GM23338 (cell line): ENCODE measurements around the gene KRTAP19-8. TPM values are rescaled to one million over a fixed set of nuclear protein-coding genes. Genes with fewer than 3 reads are reported as not detected.

Source experiments
- ATAC-seq: fragments of 200-7000 bp; cut with Tn5 transposase; 3 replicates; pipeline ENCODE4 v1.9.1; 2020
- DNase-seq: peaks from one replicate; pipeline ENCODE4 v3.0.0-alpha.2; 2015; ENCODE audit warnings: low spot score
- H2AFZ ChIP-seq: fragments of 200-600 bp; sonication (generic); 2 replicates; pipeline ENCODE4 v1.8.0; 2016; ENCODE audit warnings: antibody characterized with exemption, mild to moderate bottlenecking, moderate library complexity
- H3F3A ChIP-seq: fragments of 200-600 bp; sonication (generic); replicated peaks from 2 replicates; pipeline ENCODE4 v1.8.0; 2017; ENCODE audit warnings: antibody characterized with exemption, mixed run types, low read depth
- H3K27ac ChIP-seq: fragments of 200-600 bp; sonication (generic); 2 replicates; pipeline ENCODE4 v1.6.1; 2016; ENCODE audit warnings: low read depth
- H3K27me3 ChIP-seq: fragments of 200-600 bp; sonication (generic); 2 replicates; pipeline ENCODE4 v1.8.0; 2016; ENCODE audit warnings: mild to moderate bottlenecking, mixed run types, moderate library complexity; ENCODE audit not compliant: insufficient read depth
- H3K36me3 ChIP-seq: fragments of 200-600 bp; sonication (generic); 2 replicates; pipeline ENCODE4 v1.8.0; 2016; ENCODE audit warnings: mild to moderate bottlenecking; ENCODE audit not compliant: insufficient read depth
- H3K4me1 ChIP-seq: fragments of 200-600 bp; sonication (generic); 2 replicates; pipeline ENCODE4 v1.8.0; 2016; ENCODE audit warnings: mild to moderate bottlenecking, moderate library complexity; ENCODE audit not compliant: insufficient read depth
- H3K4me2 ChIP-seq: fragments of 200-600 bp; sonication (generic); 2 replicates; pipeline ENCODE4 v1.7.1; 2017; ENCODE audit warnings: mixed run types
- H3K4me3 ChIP-seq: fragments of 200-600 bp; sonication (generic); 2 replicates; pipeline ENCODE4 v1.6.1; 2016; ENCODE audit warnings: mixed run types
- H3K79me2 ChIP-seq: fragments of 200-600 bp; sonication (generic); replicated peaks from 2 replicates; pipeline ENCODE4 v1.8.0; 2017; ENCODE audit warnings: mild to moderate bottlenecking; ENCODE audit not compliant: insufficient read depth
- H3K9me2 ChIP-seq: fragments of 200-600 bp; sonication (generic); 2 replicates; pipeline ENCODE4 v1.8.0; 2017; ENCODE audit not compliant: insufficient read depth
- H4K20me1 ChIP-seq: fragments of 200-600 bp; sonication (generic); replicated peaks from 2 replicates; pipeline ENCODE4 v1.8.0; 2017; ENCODE audit warnings: mild to moderate bottlenecking; ENCODE audit not compliant: insufficient read depth
- H3K27ac Mint-ChIP-seq: 2 replicates; pipeline ENCODE4 v1.8.0; 2020; ENCODE audit warnings: inconsistent platforms, mild to moderate bottlenecking, moderate library complexity, mixed read lengths
- H3K27me3 Mint-ChIP-seq: 3 replicates; pipeline ENCODE4 v1.8.0; 2022; ENCODE audit warnings: low read depth, mild to moderate bottlenecking, moderate library complexity, mixed read lengths, inconsistent platforms; ENCODE audit not compliant: insufficient read depth, poor library complexity
- H3K36me3 Mint-ChIP-seq: 3 replicates; pipeline ENCODE4 v1.8.0; 2021; ENCODE audit warnings: low read depth, mild to moderate bottlenecking, inconsistent platforms, moderate library complexity, mixed read lengths
- H3K4me1 Mint-ChIP-seq: 3 replicates; pipeline ENCODE4 v1.8.0; 2020; ENCODE audit warnings: mild to moderate bottlenecking, inconsistent platforms, mixed read lengths
- H3K4me3 Mint-ChIP-seq: 3 replicates; pipeline ENCODE4 v1.8.0; 2021; ENCODE audit warnings: moderate library complexity, mild to moderate bottlenecking, inconsistent platforms, mixed read lengths
- H3K9me3 Mint-ChIP-seq: 3 replicates; pipeline ENCODE4 v1.8.0; 2020; ENCODE audit warnings: moderate library complexity, mild to moderate bottlenecking, inconsistent platforms, mixed read lengths
- EZH2phosphoT487 ChIP-seq: fragments of 200-600 bp; sonication (generic); IDR thresholded peaks from one replicate; pipeline ENCODE4 v1.8.1; 2018; ENCODE audit warnings: antibody characterized with exemption; ENCODE audit not compliant: unreplicated experiment
- JUNB ChIP-seq: IDR thresholded peaks from one replicate; pipeline ENCODE4 v1.6.1; 2016; ENCODE audit warnings: antibody characterized with exemption; ENCODE audit not compliant: unreplicated experiment
- NANOG ChIP-seq: IDR thresholded peaks from 2 replicates; pipeline ENCODE4 v1.6.1; 2016; ENCODE audit warnings: antibody characterized with exemption, borderline replicate concordance
- POLR2AphosphoS5 ChIP-seq: IDR thresholded peaks from 2 replicates; pipeline ENCODE4 v1.6.1; 2016; ENCODE audit warnings: antibody characterized with exemption, low read depth
- STAT1 ChIP-seq: IDR thresholded peaks from one replicate; pipeline ENCODE4 v1.6.1; 2016; ENCODE audit warnings: antibody characterized with exemption; ENCODE audit not compliant: unreplicated experiment
- ZNF331 ChIP-seq: fragments of 250-450 bp; sonication (Bioruptor Pico); IDR thresholded peaks from 2 replicates; pipeline ENCODE4 v1.5.0; 2020; ENCODE audit warnings: low read depth, mild to moderate bottlenecking, moderate library complexity
- polyA plus RNA-seq: library from polyadenylated mRNA; unstranded; fragments of >200 nt; fragmentation: Nextera tagmentation; extraction: Ambion mirVana; gene quantifications from 2 replicates; pipeline ENCODE4 v1.2.1, GENCODE V29; 2016
- total RNA-seq: library from RNA; depleted of rRNA; stranded (reverse); fragments of >200 nt; shearing (Covaris generic); gene quantifications from 2 replicates; pipeline ENCODE4 v1.2.3, GENCODE V29; 2014
- TF ChIP-seq, protein P1 (sequence below), 2 experiments: fragments of 200-600 bp in 1 of 2; sonication (generic) in 1 of 2; conservative IDR thresholded peaks; 2 replicates each; pipeline versions ENCODE4 v1.5.1 to v1.6.1; 2016 to 2017; ENCODE audit warnings: antibody characterized with exemption in 2 of 2, low read depth in 2 of 2, mild to moderate bottlenecking in 2 of 2, moderate library complexity in 1 of 2
- TF ChIP-seq, protein P2 (sequence below): IDR thresholded peaks from one replicate; pipeline ENCODE4 v1.6.1; 2018; ENCODE audit warnings: antibody characterized with exemption; ENCODE audit not compliant: unreplicated experiment
- TF ChIP-seq, protein P3 (sequence below): fragments of 250-450 bp; sonication (Bioruptor Pico); IDR thresholded peaks from 2 replicates; pipeline ENCODE4 v1.5.0; 2020; ENCODE audit warnings: mild to moderate bottlenecking, moderate library complexity

KRTAP19-8 gene
- total and polyA plus RNA-seq, 2 experiments from 2014 or later, result not detected

DNA sequence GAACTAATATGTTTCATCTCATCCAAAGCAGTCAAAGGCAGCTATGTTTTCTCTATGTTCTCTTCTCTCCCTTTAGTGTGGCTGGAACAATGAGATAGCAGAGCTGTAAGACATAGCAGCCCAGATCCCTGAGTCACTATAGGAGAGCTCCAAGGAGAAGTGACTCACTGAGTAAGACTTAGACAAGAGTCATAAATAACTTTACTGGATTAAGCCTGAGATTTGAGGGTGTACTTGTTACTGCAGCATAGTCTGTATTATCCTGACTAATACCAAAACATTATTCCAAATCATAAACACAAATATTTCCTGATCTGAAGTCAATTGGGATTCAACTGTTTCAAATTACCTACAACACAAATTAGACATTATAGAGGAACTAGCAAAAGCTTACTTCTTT lies 3.9 kb downstream of the KRTAP19-8 start:
- no peaks in the 10 kb centered on the region for H3K36me3 Mint-ChIP-seq
- TF ChIP-seq, protein P1, sequence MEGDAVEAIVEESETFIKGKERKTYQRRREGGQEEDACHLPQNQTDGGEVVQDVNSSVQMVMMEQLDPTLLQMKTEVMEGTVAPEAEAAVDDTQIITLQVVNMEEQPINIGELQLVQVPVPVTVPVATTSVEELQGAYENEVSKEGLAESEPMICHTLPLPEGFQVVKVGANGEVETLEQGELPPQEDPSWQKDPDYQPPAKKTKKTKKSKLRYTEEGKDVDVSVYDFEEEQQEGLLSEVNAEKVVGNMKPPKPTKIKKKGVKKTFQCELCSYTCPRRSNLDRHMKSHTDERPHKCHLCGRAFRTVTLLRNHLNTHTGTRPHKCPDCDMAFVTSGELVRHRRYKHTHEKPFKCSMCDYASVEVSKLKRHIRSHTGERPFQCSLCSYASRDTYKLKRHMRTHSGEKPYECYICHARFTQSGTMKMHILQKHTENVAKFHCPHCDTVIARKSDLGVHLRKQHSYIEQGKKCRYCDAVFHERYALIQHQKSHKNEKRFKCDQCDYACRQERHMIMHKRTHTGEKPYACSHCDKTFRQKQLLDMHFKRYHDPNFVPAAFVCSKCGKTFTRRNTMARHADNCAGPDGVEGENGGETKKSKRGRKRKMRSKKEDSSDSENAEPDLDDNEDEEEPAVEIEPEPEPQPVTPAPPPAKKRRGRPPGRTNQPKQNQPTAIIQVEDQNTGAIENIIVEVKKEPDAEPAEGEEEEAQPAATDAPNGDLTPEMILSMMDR (conservative IDR thresholded peaks at IDR 0.05; ENCODE audit: low read depth in 2 of 2), result no peak
- TF ChIP-seq, protein P2, sequence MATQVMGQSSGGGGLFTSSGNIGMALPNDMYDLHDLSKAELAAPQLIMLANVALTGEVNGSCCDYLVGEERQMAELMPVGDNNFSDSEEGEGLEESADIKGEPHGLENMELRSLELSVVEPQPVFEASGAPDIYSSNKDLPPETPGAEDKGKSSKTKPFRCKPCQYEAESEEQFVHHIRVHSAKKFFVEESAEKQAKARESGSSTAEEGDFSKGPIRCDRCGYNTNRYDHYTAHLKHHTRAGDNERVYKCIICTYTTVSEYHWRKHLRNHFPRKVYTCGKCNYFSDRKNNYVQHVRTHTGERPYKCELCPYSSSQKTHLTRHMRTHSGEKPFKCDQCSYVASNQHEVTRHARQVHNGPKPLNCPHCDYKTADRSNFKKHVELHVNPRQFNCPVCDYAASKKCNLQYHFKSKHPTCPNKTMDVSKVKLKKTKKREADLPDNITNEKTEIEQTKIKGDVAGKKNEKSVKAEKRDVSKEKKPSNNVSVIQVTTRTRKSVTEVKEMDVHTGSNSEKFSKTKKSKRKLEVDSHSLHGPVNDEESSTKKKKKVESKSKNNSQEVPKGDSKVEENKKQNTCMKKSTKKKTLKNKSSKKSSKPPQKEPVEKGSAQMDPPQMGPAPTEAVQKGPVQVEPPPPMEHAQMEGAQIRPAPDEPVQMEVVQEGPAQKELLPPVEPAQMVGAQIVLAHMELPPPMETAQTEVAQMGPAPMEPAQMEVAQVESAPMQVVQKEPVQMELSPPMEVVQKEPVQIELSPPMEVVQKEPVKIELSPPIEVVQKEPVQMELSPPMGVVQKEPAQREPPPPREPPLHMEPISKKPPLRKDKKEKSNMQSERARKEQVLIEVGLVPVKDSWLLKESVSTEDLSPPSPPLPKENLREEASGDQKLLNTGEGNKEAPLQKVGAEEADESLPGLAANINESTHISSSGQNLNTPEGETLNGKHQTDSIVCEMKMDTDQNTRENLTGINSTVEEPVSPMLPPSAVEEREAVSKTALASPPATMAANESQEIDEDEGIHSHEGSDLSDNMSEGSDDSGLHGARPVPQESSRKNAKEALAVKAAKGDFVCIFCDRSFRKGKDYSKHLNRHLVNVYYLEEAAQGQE, result no peak
- TF ChIP-seq, protein P3, sequence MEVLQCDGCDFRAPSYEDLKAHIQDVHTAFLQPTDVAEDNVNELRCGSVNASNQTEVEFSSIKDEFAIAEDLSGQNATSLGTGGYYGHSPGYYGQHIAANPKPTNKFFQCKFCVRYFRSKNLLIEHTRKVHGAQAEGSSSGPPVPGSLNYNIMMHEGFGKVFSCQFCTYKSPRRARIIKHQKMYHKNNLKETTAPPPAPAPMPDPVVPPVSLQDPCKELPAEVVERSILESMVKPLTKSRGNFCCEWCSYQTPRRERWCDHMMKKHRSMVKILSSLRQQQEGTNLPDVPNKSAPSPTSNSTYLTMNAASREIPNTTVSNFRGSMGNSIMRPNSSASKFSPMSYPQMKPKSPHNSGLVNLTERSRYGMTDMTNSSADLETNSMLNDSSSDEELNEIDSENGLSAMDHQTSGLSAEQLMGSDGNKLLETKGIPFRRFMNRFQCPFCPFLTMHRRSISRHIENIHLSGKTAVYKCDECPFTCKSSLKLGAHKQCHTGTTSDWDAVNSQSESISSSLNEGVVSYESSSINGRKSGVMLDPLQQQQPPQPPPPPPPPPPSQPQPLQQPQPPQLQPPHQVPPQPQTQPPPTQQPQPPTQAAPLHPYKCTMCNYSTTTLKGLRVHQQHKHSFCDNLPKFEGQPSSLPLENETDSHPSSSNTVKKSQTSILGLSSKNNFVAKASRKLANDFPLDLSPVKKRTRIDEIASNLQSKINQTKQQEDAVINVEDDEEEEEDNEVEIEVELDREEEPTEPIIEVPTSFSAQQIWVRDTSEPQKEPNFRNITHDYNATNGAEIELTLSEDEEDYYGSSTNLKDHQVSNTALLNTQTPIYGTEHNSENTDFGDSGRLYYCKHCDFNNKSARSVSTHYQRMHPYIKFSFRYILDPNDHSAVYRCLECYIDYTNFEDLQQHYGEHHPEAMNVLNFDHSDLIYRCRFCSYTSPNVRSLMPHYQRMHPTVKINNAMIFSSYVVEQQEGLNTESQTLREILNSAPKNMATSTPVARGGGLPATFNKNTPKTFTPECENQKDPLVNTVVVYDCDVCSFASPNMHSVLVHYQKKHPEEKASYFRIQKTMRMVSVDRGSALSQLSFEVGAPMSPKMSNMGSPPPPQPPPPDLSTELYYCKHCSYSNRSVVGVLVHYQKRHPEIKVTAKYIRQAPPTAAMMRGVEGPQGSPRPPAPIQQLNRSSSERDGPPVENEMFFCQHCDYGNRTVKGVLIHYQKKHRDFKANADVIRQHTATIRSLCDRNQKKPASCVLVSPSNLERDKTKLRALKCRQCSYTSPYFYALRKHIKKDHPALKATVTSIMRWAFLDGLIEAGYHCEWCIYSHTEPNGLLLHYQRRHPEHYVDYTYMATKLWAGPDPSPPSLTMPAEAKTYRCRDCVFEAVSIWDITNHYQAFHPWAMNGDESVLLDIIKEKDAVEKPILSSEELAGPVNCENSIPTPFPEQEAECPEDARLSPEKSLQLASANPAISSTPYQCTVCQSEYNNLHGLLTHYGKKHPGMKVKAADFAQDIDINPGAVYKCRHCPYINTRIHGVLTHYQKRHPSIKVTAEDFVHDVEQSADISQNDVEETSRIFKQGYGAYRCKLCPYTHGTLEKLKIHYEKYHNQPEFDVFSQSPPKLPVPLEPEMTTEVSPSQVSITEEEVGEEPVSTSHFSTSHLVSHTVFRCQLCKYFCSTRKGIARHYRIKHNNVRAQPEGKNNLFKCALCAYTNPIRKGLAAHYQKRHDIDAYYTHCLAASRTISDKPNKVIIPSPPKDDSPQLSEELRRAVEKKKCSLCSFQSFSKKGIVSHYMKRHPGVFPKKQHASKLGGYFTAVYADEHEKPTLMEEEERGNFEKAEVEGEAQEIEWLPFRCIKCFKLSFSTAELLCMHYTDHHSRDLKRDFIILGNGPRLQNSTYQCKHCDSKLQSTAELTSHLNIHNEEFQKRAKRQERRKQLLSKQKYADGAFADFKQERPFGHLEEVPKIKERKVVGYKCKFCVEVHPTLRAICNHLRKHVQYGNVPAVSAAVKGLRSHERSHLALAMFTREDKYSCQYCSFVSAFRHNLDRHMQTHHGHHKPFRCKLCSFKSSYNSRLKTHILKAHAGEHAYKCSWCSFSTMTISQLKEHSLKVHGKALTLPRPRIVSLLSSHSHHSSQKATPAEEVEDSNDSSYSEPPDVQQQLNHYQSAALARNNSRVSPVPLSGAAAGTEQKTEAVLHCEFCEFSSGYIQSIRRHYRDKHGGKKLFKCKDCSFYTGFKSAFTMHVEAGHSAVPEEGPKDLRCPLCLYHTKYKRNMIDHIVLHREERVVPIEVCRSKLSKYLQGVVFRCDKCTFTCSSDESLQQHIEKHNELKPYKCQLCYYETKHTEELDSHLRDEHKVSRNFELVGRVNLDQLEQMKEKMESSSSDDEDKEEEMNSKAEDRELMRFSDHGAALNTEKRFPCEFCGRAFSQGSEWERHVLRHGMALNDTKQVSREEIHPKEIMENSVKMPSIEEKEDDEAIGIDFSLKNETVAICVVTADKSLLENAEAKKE (CRISPR knock-in tag), result no peak
- TF ChIP-seq ZNF331 (CRISPR knock-in tag), result no peak
- no peak for TF ChIP-seq NANOG
- no peak for TF ChIP-seq STAT1
- TF ChIP-seq POLR2AphosphoS5, result no peak
- TF ChIP-seq EZH2phosphoT487, result no peak
- TF ChIP-seq JUNB, result no peak
- ATAC-seq, result no peak
- H3K4me3 ChIP-seq, result no peak overlapping the region
- no peak overlapping the region for H3K27ac Mint-ChIP-seq
- H3K9me2 ChIP-seq, result peaks cover 10% of the 10 kb centered on the region; the same call in 1 of the 2 replicates
- H3K27me3 Mint-ChIP-seq, result no peaks in the 10 kb centered on the region
- H4K20me1 ChIP-seq, result no peaks in the 10 kb centered on the region
- no peak overlapping the region for H3K27ac ChIP-seq
- no peaks in the 10 kb centered on the region for H3K4me1 Mint-ChIP-seq
- H3K4me1 ChIP-seq, result no peaks in the 10 kb centered on the region
- no peaks in the 10 kb centered on the region for H3K27me3 ChIP-seq
- no peak overlapping the region for H2AFZ ChIP-seq
- H3K36me3 ChIP-seq, result no peaks in the 10 kb centered on the region
- H3F3A ChIP-seq, result no peaks in the 10 kb centered on the region
- H3K4me2 ChIP-seq, result no peak overlapping the region
- H3K4me3 Mint-ChIP-seq, result no peak overlapping the region
- no peaks in the 10 kb centered on the region for H3K79me2 ChIP-seq
- no peaks in the 10 kb centered on the region for H3K9me3 Mint-ChIP-seq
- no peak for DNase-seq
